ENCODE results near the gene MAJIN.

Gene MAJIN

DNA sequence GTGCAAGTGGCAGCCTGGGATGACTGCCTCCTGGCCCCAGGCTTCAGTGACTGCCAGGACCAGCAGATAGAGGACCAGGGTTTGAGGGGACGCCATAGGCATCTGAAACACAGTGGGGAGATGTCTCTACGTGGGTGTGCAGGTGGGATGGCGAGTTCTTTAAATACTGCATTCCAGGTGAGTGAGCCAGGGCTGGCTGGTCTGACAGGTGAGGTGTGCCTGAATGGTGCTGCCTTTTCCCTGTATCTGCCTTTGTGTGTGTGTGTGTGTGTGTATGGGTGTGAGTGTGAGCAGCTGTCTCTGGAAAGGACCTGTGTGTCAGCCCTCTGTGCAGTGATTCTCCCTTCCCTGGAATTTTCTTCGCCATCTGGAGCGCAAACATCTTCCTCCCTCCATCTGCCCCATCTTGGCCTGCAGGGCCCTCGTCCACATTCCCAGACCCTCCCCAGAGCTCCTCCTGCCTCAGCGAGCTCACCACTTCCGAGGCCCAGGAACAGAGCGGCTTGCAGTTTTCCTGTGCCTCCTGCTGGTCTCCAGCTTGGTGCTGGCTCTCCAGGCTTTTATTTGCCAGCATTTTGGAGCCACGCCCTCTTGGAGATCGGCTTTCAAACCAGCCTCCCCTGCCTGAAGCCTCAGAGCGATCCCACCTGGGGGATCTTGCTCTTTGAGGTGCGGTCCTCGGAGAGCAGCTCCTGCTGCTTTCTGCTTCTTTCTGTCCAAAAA, 36.4 kb downstream of the MAJIN start, which contains the start of gene GPHA2:
TSS of gene GPHA2 (minus strand) at position 535 of the 723 bp plus-strand sequence. CDS start at position 102, 433 bp downstream.
- TF ChIP-seq EP300 (IDR thresholded peaks at IDR 0.05; ENCODE audit: borderline replicate concordance) (no peak), TEAD4 (IDR thresholded peaks at IDR 0.05) (no peak; the same call in 1 of the 2 replicates), NFIC (IDR thresholded peaks at IDR 0.05) (no peak), EGR1 (IDR thresholded peaks at IDR 0.05) (no peak), RAD21 (IDR thresholded peaks at IDR 0.05; ENCODE audit: low read depth) (no peak; the same call in 1 of the 2 replicates), TCF12 (IDR thresholded peaks at IDR 0.05; ENCODE audit: low read depth) (no peak), REST (IDR thresholded peaks at IDR 0.05; ENCODE audit: low read depth) (no peak), YY1 (IDR thresholded peaks at IDR 0.05; ENCODE audit: low read depth) (no peak), CEBPB (IDR thresholded peaks at IDR 0.05) (no peak), ZBTB7A (IDR thresholded peaks at IDR 0.05; ENCODE audit: low read depth) (no peak), USF1 (IDR thresholded peaks at IDR 0.05) (no peak), FOXM1 (IDR thresholded peaks at IDR 0.05; ENCODE audit: borderline replicate concordance, low read depth) (no peak), CREB1 (IDR thresholded peaks at IDR 0.05; ENCODE audit: low read depth) (no peak), TAF1 (IDR thresholded peaks at IDR 0.05; ENCODE audit: low read depth) (no peak)
- TF ChIP-seq, protein P1, sequence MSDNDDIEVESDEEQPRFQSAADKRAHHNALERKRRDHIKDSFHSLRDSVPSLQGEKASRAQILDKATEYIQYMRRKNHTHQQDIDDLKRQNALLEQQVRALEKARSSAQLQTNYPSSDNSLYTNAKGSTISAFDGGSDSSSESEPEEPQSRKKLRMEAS (IDR thresholded peaks at IDR 0.05), result no peak

DNA sequence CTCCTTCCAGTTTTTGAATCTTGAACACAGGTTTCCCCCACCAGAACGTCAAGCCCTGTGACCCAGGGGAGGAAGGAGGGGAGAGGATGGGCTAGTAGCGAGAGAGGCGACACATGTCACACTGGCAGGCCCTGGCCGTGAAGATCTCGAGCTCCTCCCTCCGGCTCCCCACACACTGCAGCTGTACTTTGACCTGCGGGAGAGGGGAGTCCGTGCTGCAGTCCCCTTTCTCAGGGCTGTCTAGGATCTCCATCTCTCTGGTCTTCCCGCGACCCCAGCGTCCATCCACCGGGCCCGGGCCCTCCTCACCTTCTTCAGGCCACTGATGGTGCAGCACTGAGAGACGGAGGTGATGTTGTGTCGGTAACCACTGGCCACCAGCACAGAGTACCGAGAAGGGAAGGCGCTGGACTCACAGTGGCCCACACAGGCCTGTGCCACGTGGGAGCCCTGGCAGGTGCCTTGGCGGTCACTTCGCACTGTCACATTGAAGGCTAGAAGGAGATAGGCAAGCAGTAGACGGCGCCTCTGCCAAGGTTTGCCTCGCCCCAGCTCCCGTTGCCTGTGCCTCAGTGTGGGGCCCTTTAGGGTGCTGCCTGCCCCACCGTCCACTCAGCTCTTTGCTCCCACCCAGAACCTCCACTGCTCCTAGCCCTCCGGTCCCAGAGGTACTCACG, 37.1 kb downstream of the MAJIN start:
- TF ChIP-seq CREB1 (IDR thresholded peaks at IDR 0.05; ENCODE audit: low read depth) (no peak), CEBPB (IDR thresholded peaks at IDR 0.05) (no peak), YY1 (IDR thresholded peaks at IDR 0.05; ENCODE audit: low read depth) (no peak), RAD21 (IDR thresholded peaks at IDR 0.05; ENCODE audit: low read depth) (no peak), TAF1 (IDR thresholded peaks at IDR 0.05; ENCODE audit: low read depth) (no peak), TCF12 (IDR thresholded peaks at IDR 0.05; ENCODE audit: low read depth) (no peak), TEAD4 (IDR thresholded peaks at IDR 0.05) (no peak), EGR1 (IDR thresholded peaks at IDR 0.05) (no peak), ZBTB7A (IDR thresholded peaks at IDR 0.05; ENCODE audit: low read depth) (no peak), REST (IDR thresholded peaks at IDR 0.05; ENCODE audit: low read depth) (no peak), USF1 (IDR thresholded peaks at IDR 0.05) (no peak), NFIC (IDR thresholded peaks at IDR 0.05) (no peak), EP300 (IDR thresholded peaks at IDR 0.05; ENCODE audit: borderline replicate concordance) (no peak), FOXM1 (IDR thresholded peaks at IDR 0.05; ENCODE audit: borderline replicate concordance, low read depth) (no peak)
- TF ChIP-seq, protein P1 (IDR thresholded peaks at IDR 0.05), result no peak

DNA sequence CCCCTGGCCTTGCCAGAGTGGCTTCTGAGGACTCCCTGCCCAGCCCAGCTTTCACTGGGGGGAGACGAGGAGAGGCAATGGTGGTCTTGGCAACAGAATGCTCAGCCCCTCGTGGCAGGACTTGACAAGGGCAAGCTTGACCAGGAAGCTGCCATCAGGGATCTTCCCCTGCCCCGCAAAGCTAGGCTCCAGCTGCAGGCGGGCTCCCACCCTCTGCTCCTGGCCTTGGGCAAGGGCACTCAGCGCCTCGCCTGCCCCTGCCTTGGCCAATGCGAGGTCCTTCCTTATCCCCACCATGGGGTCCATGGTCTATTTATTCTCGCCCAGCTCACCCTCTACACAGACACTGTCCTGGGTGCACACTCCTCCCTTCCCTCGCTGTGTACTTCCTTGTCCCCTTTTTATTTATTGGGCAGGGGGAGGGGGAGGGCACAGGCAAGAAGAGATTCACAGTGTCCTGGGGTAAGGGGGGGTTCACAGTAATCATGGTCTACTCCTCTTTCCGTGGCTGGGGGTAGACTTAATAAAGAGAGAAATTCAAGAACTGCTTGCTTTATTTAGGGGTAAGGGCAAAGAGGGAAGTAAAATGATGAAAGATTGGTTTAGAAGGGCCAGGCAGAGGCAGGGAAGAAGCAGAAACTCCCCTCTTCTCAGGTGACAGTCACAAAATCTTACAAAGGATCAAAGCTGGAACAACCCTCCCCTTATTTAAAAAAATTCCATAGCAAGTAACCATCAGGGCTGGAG, 37.8 kb downstream of the MAJIN start:
- TF ChIP-seq YY1 (IDR thresholded peaks at IDR 0.05; ENCODE audit: low read depth) (no peak), NFIC (IDR thresholded peaks at IDR 0.05) (no peak), EGR1 (IDR thresholded peaks at IDR 0.05) (no peak), FOXM1 (IDR thresholded peaks at IDR 0.05; ENCODE audit: borderline replicate concordance, low read depth) (no peak), USF1 (IDR thresholded peaks at IDR 0.05) (no peak), TEAD4 (IDR thresholded peaks at IDR 0.05) (no peak), EP300 (IDR thresholded peaks at IDR 0.05; ENCODE audit: borderline replicate concordance) (no peak), REST (IDR thresholded peaks at IDR 0.05; ENCODE audit: low read depth) (no peak), TCF12 (IDR thresholded peaks at IDR 0.05; ENCODE audit: low read depth) (no peak), TAF1 (IDR thresholded peaks at IDR 0.05; ENCODE audit: low read depth) (no peak), CREB1 (IDR thresholded peaks at IDR 0.05; ENCODE audit: low read depth) (no peak), RAD21 (IDR thresholded peaks at IDR 0.05; ENCODE audit: low read depth) (no peak), CEBPB (IDR thresholded peaks at IDR 0.05) (no peak), ZBTB7A (IDR thresholded peaks at IDR 0.05; ENCODE audit: low read depth) (no peak)
- TF ChIP-seq, protein P1 (IDR thresholded peaks at IDR 0.05), result no peak

All from Ishikawa (cell line).